IPS-NIHi11 (cell line): ENCODE data around the gene SLC22A23.

Experiments
- DNase-seq: peaks from one replicate; pipeline ENCODE4 v3.0.0; 2012; ENCODE audit warnings: mixed read lengths, low spot score

SLC22A23 gene

GRCh38 chr6:3444276-3445088 lies 12.4 kb downstream of the SLC22A23 start:
- DNase-seq = no peak

DNA sequence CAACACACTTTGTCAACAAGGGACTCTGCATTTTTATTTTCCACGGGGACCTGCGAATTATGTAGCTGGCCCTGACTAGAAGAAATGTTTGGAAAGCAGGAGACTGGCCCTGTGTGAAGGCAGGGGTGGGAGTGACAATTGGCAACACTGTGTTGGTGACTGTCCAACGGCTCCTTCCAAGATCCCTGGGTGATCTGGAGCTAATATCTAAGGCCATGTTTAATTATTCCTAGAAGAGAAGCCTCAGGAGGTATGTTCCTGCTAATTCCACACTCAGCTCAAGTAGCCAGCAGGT lies 13.7 kb downstream of the SLC22A23 start:
- DNase-seq = no peak

- DNase-seq = no peak
Observed at GRCh38 chr6:3442431-3443220, 14.2 kb downstream of the SLC22A23 start.

- DNase-seq = no peak
Observed at GRCh38 chr6:3440911-3441310, 15.9 kb downstream of the SLC22A23 start.

GRCh38 chr6:3439961-3440360 lies 16.9 kb downstream of the SLC22A23 start:
- no peak for DNase-seq

DNA sequence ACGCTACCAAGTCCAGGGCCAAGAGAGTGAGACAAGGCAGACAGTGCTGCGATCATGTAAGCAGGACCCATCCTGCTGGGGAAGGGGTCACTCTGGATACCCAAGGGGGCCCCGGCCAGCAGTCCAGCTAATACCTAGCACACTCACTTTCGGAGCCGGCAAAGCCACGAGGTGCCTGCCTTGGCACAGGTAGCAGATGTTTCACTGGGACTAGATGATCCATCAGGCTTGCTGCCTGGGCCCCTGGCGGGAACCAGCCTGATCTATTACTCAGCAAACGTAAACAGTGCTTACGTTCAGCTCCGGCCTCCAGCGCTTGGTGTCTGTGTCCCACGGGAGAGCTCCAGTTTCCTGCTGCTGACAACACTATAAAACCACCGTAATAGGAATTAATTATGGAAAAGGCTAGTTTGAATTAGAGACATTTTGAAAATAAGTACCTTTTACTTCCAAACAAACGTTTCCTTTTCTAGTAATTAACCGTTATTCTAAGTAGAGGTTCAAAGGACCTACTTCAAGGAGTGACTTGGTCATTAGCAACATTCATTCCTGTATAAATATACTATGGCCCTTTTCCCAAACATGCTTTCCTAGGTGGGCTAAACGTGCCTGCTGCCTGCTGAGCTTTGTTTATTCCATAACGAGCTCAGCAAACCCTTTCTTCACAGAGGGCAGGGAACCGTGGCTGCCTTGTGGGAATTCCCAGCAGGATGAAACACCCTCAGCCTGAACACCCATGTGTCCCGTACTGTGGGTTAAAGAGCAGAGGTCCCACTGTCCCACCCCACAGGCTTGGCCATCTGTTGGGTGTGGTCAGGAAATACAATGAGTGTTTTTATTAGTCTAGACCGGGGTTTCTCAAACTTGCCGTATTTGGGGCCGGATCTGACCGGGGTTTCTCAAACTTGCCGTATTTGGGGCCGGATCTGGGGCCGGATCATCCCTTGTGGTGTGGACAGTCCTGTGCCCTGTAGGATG lies 18.4 kb downstream of the SLC22A23 start:
- DNase-seq = no peak

DNA sequence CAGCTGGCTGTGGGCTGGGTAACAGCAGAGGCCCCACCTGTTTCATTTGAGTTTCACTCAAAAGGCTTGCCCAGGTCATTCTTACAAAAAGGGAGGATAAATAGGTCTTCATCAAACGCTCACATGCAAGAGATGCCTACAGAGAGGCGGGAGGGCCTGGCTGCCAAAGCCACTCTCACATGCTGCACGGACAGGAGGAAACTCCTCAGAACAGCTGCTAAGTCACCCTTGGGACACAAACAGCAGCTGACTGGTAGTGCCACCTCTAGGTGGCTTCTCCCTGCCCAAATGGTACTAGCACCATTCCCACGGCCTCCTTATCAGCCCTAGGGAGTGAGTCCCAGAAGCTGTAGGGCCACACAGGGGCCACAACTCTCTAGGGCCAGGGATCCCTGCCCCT lies 23.8 kb downstream of the SLC22A23 start:
- DNase-seq = no peak

DNA sequence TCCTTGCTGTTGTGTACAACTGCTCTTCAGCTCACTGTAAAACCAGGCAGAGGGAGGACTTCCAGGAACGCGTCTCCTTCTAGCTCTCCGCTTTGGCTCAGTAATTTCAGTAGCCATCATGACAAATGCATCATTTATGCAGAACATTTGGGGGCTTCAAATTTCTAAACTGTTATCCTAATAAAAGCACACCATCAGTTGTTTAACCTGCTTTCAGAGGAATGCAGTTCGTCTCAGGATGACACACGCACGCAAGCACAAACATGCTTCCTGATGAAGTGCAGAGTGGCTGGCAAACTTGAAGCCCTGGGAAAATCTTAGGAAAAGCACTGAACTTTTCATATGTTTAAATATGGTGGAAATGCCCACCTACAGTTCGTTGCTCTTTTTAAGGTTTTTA lies 24.4 kb downstream of the SLC22A23 start:
- DNase-seq = no peak

DNA sequence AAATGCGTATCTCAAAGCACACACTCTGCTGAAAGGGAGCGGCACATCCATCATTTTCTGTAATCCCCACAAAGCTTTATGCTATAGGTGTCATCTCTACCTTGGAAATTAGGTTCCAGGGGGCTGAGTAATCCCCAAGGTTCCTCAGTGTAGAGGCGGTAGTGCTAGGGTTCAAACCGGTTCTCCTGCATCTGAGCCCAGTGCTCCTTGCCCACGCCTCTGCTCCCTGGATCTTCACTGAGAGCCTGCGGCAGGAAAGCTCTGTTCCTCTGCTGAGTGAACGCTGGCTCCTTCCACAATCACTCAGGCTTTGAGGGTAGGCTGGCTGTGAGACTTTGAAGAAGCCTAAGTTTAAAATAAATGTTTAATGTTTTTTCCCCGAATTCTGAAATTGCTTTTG lies 24.9 kb downstream of the SLC22A23 start:
- DNase-seq = no peak

DNA sequence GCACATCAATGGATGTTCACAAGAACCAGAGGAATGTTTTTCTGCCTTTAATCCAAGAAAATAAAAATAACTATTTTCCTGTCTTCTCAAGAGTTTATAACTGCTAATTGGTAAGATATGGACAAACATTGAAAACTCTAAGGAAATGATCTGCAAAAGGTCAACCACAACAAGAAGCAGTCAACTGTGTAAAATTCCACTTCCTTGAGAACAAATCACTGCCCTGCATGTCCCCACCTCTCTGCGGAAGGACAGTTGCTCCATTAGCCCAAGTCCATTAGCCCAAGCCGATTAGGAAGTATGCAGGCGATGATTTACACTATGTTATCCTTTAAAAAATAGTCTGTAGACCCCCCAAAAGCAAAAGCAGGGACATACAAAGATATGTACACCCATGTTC lies 27.6 kb downstream of the SLC22A23 start:
- DNase-seq = no peak

GRCh38 chr6:3428700-3429099 lies 28.1 kb downstream of the SLC22A23 start:
- DNase-seq = no peak

- no peak for DNase-seq
Observed at GRCh38 chr6:3428247-3428646, 28.6 kb downstream of the SLC22A23 start.

DNA sequence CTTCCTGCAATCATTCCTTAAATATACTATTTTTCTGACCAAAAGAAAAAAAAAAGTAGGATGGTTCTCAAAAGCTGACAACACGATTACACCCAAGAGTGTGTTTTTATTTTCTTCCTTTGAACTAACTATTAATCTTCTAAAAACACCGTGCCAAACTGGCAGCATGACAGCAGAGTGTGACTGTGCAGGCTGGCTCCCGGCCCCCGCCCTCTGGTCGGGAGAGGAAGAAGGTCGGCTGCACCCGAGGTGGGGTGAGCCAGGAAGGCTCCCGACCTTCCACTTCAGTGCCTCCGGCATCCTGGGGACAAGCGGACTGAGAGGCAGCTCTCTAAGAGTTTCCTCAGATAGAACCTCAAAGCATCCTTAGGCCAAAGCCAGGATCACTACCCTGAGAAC lies 29.2 kb downstream of the SLC22A23 start:
- DNase-seq = no peak

- DNase-seq = no peak
Observed at GRCh38 chr6:3426927-3427686, 29.7 kb downstream of the SLC22A23 start.

DNA sequence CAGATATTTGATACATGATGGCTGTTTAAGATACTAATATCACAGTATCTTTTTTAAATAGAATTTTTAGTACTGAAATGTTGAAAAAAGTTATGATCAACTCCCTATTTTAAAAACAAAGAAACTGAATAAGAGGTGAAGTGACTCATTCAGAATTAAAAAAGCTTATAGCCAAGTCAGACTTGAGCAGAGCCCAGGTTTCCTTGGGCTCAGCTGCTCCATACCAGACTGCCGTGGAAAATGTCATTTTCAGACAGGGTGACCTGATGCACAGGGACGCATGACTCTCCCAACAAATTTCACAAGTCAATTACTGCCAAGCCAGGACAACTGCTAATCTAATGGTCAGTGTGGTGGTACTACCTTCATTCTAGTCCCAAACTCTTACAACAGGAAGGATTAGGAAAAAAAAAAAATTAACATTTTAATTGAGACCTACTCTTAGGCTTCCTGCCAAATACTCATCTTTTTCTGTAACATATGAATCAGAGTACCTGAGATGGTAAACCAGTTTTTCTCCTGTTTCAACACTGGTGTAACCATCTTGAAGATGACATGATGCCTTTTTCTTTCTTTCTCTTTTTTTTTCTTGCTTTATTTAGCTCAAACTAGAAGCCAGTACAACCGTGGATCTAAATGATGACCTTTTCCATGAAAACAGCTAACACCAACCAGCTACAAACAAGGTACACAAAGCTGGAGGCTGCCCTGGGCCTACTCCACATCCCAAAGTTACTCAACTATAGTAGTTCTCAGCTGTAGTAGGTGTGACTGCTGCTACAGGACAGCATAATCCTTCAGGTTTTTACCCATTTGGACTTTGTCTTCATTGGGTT lies 30.5 kb downstream of the SLC22A23 start:
- no peak for DNase-seq

DNA sequence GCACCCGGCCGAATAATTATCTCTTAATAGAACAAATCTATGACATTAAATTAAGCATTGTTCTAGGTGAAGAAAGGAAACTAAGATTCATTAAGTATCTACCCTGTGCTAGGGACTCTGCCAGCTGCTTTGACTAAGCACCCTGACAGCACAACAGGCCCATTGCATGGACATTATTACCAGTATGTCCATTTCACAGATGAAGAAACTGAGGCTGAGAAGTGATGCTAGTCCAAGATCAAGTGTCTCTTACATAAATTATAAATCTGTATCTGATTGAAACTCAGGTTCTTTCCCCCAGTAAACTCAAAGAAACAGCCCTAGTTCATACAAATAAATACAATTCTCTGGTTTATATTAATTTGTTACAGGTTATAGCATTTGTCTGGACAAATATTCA lies 31.3 kb downstream of the SLC22A23 start:
- no peak for DNase-seq

DNA sequence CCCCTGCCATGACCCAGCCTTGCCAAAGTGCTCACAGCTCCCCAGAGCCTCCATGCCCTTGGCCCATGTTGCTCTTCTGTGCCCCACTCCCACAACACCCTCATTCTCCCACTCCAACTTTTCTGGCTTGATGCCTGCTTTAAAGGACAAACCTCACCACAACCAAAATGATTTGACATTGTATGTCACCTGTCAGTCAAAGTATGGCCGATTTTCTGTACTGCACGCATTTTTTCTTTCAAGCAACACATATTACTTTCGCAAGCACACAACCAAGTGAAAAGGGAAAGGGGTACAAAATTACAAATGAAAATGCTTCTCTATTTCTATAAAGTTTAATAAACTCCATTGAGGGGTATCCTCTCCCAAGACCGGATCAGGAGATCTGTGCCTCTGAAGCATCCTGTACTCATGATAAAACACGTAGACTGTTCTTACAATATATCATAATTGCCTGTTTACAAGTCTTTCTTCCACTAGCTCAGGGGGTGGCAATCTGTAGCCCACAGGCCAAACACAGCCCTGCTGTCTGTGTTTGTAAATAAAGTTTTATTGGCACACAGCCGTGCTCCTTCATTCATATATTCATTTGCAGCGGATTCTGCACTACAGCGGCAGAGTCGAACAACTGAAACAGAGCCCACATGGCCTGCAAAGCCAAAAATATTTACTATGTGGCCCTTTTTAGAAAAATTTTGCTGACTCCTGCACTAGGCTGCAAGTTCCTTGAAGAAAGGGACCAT lies 32.5 kb downstream of the SLC22A23 start:
- DNase-seq = no peak

- DNase-seq = no peak
Observed at GRCh38 chr6:3423439-3424184, 33.2 kb downstream of the SLC22A23 start.

DNA sequence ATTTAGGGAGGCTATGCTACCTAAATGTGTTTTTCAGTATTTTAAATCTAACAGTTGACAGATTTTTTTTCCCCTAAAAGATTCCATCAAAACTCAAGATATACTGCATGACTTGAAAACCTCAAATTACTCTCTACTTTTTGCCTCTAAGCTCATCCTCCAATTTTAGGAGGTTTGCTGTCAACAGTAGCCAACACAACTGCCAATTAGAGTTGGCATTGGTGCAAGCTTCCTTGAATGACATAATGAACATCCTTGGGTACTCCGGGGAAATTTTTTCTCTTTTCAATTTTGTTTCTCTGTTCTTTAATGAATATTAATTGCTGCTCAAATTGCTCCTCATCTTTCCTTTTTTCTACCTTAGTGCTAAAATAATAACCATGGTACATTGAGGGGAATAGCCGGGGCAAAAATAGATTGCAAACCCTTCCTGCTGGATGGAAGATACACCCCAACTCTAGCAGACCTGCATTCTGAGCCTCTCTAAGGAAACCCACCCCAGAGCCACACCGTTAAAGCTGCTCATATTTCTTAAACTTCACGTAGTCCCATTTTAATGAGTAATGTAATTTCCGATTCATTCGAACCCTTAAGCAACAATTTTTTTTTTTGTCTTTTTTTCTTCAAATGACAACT lies 34.3 kb downstream of the SLC22A23 start:
- DNase-seq = no peak
